Medulla oblongata (tissue), 1 donor: ENCODE results near the gene PARP4.
"Not testable (repeated sequence)": the region's sequence is repeated elsewhere in the genome, so short reads cannot be mapped to it uniquely, and the experiment has no call there.

Source experiments
- DNase-seq: peaks from one replicate; pipeline ENCODE4 v3.0.0-alpha.2; 2015; ENCODE audit errors: extremely low spot score

The PARP4 gene

DNA sequence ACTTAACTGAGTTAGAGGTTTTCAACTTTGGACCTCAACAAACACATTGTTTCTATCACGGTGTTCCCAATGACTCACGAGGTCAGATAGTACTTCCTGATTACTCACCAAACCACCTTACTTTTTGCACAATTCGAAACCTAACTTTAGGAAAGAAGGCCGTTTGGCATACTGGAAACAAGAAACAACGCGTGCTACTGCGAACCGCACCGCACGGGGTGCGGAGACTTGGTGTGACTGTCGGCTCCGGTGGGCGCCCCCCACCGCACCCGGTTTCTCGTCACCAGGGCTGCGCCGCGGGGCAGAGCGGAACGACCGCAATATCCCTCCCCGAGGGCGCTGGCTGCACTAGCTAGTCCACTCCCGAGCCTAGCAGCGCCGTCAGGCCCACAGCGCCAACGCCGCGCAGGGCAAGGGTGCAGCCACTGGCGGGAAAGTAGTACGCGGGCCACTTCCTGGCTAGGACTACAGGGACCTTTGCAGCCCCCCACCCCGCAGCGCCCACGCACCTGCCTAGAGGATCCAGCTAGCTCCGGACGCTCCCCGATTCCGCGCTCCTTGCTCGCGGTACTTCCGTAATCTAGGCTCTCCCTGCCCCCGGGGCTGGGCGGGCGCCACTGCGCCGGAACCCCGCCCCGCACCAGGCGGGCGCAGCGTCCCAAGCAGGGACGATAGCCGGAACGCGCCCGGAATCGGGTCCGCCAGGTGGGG, at the start of gene PARP4:
Gene PARP4, minus strand, starts transcription at position 582 of the 711 bp plus-strand sequence. CDS start 9,002 bp downstream, outside the sequence.
- DNase-seq, result peak; percentile 82

GRCh38 chr13:24560579-24561187, 48.1 kb upstream of the PARP4 start:
- not testable (repeated sequence) for DNase-seq

- not testable (repeated sequence) for DNase-seq
Observed at GRCh38 chr13:24559431-24560218, 47.0 kb upstream of the PARP4 start.

- DNase-seq, result no peak
Observed at GRCh38 chr13:24557081-24557480, 44.5 kb upstream of the PARP4 start.

DNA sequence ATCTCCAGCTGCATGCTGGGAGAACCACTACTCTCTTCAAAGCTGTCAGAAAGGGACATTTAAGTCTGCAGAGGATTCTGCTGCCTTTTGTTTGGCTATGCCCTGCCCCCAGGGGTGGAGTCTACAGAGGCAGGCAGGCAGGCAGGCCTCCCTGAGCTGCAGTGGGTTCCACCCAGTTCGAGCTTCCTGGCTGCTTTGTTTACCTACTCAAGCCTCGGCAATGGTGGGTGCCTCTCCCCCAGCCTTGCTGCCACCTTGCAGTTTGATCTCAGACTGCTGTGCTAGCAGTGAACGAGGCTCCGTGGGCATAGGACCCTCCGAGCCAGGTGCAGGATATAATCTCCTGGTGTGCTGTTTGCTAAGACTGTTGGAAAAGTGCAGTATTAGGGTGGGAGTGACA, 41.3 kb upstream of the PARP4 start:
- DNase-seq, result not testable (repeated sequence)

DNA sequence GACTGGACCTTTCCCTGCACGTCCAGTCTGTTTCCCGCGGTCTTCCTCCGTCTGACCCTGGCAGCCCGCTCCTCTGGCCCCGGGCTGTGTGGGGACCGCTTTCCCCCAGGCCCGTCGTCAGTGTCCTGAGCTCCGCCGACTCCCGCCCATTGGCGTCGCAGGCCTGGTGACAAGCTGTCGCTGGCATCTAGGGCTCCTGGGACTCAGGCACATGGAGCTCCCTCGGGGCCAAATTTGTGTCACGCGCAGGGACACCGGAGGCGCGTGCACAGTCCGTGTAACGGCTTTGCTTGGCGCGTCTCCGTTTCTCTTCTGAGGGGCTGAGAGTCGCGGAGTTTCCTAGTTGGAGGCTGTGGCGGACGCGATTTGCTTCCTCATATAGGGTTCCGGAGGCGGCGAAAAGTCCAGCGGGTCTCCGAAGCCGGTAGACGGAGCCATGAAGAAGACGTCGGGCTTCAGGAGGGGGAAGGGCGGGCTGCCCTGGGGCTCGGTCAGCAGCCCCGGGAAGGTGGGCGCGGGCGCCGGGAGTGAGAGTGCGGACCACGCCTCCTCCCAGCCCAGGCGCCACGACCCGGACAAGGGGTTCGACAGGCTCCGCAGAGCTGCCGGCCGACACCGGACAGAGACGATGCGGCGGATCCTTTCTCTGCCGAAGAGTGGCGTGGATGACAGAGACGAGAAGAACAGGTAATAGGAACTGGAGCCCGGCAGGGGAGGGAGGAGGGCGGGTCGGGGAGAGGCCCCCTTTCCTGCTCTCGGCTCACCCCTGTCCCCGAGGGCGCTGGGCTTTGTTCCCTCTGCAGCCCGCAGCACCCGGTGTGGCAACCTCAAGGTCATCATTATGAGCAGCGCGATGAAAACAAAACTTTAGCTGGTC, 29.1 kb upstream of the PARP4 start:
- not testable (repeated sequence) for DNase-seq

GRCh38 chr13:24541127-24541475, 28.5 kb upstream of the PARP4 start:
- no peak for DNase-seq

DNA sequence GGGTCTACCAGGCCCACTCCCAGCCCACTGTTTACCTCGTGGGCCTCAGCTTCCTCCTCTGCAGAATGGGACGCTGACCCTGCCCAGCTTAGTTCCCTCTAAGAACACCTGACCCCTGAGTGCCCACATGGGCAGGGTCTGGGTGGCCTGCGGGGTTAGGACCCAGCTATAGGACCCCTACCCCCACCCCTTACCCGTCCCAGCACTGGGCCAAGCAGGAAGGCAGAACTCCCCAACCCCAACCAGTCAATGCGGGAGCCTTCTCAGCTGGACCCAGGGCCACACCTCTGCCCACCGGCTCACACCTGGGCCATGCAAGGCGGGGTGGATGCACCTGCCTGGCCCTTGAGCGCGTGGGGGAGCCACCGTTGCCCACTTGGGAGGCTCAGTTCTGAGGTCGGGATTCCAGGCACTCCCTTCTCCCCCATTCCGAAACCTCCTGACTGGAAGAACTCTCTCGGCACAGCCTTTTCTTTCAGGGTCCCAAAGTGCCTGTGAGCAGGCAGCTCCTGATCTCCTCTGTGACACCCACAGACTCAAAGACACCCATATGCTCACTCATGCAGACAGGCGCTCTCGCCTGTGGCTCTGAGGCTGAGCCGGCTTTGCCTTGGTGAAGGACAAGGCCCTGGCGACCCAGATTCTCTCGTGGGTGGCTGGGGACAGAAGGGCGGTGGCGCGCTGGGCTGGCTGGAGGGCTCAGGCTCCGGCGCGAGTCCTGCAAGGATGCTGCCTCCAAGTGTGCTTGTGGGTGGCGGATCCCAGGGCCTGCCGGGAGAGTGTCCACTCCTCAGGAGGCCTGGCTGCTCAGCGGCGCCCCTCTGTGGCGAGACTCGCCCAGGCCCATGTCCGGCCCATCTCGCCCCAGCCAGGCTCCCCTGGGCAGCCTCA, 27.9 kb upstream of the PARP4 start:
- DNase-seq, result no peak

GRCh38 chr13:24539500-24540165, 27.1 kb upstream of the PARP4 start:
- no peak for DNase-seq

DNA sequence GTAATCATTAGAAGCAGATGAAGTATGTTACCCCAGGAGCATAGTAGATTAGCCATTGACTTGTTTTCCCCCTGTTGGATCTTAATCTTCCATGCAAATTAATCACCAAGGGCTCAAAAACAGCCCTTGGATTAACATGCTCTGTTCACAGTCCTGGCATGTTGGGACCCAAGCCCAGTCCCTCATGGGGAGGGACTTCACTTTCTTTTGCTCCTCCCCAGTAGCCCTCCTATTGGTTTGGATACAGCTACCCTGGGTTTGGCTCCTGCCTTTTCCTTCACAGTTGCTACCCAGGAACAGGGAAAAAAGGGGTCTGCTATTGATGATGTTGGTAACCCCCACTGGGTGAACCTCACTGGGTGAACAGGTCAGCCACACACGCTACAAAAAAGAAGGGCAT, 16.9 kb upstream of the PARP4 start:
- no peak for DNase-seq

DNA sequence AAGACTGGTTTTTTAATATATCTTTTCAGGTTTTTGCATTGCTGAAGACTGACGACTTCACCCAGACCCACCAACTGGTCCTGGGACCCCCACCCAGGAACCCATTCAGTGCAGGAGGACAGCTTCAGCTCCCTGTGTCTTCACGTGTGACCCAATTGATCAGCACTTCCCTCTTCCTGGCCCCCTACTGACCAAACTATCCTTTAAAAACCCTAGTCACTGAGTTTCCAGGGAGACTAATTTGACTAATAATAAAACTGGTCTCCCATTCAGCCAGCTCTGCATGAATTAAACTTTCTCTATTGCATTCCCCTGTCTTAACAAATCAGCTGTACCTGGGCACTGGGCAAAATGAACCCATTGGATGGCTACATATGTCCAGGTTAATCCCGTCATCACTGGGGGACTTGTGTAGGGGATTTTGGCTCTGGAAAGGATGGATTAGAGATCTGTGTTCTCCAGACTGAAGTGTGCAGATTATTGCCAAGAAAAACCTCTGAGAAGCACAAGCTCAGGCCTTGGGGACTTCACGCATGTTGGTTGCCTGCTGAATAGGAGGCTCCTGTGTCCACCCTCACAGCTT, 16.3 kb upstream of the PARP4 start:
- no peak for DNase-seq

- no peak for DNase-seq
Observed at GRCh38 chr13:24527266-24527775, 14.7 kb upstream of the PARP4 start.

DNA sequence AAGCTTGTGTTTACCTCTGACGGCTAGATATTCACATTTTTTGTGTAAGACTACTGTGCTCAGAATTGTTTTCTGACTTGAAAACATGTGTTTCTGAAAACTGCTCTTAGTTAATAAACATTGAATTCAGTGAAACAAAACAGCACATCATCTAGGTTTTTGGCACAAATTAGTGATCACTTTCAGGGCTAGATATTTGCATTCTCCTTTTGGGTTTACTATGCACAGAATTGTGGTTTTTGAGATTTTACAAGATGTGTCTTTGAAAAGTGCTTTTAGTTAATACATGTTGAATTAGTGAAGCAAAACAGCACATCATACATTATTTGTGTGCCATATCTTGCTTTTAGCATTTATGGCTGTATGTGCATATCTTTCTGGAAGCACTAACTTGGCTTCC, 8.2 kb upstream of the PARP4 start:
- DNase-seq, result no peak

GRCh38 chr13:24516919-24517318, 4.3 kb upstream of the PARP4 start:
- DNase-seq, result no peak

GRCh38 chr13:24512908-24513213, 283 bp upstream of the PARP4 start:
- no peak for DNase-seq

- peak; percentile 60 for DNase-seq
Observed at GRCh38 chr13:24511816-24512196, 772 bp downstream of the PARP4 start.

GRCh38 chr13:24511019-24511815, 1.4 kb downstream of the PARP4 start:
- DNase-seq, result peak; percentile 44

- DNase-seq, result no peak
Observed at GRCh38 chr13:24506698-24507335, 5.8 kb downstream of the PARP4 start.
